ENCODE results near the gene IFI44L. TPM values are rescaled to one million over a fixed set of nuclear protein-coding genes. Genes with fewer than 3 reads are reported as not detected.

Gene IFI44L
- total RNA-seq, 1 experiment from 2014 or later, result 0.10 TPM

DNA sequence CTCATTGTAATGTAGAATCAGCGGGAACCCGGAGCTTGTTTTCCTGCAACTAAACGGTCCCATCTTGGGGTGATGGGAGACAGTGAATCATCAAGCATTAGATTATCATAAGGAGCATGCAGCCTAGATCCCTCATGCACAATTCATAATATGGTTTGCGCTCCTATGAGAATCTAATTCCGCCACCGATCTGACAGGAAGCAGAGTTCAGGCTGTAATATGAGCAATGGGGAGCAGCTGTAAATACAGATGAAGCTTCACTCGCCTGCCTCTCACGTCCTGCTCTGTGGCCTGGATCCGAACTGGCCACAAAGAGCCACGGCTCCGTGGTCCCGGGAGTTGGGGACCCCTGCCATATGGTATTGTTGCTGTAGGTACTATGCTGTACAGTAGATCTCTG lies 31.0 kb downstream of the IFI44L start:
- no peak for ATAC-seq

DNA sequence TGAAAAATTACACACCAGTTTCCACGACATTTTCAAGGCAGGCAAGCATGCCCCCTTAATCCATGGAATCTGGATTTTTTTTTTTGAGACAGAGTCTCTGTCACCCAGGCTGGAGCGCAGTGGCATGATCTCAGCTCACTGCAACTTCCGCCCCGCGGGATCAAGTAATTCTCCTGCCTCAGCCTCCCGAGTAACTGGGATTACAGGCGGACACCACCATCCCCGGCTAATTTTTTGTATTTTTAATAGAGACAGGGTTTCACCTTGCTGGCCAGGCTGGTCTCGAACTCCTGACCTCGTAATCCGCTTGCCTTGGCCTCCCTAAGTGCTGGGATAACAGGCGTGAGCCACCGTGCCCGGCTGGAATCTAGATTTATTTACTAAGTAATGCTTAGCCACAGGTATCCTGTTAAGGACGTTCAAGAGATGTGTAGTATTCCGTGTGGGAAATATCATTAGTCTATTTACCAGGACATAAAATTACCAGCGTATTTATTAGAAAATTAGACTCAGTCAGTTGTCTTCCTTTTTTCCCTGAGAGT lies 31.8 kb downstream of the IFI44L start:
- BruUV-seq (replicated peaks), result no TSS peak
- Histone ChIP-seq H3K4me1 (ENCODE audit: control insufficient read depth in 1 of 2, insufficient read depth in 2 of 2, low read length in 2 of 2) (no peaks in the 10 kb centered on the region), H3K36me3 (ENCODE audit: control insufficient read depth in 1 of 2, insufficient read depth in 2 of 2, low read length in 2 of 2) (no peaks in the 10 kb centered on the region), H3K9ac (ENCODE audit: low read length) (no peak overlapping the region), H3K27me3 (ENCODE audit: insufficient read depth, low read length) (no peaks in the 10 kb centered on the region), H3K4me3 (replicated peaks in 1 of 2; ENCODE audit: low read depth in 1 of 2, low read length in 2 of 2) (no peak overlapping the region), H4K20me1 (ENCODE audit: insufficient read depth) (no peaks in the 10 kb centered on the region), H3K79me2 (ENCODE audit: insufficient read depth, low read length) (no peaks in the 10 kb centered on the region), H3K4me2 (ENCODE audit: low read length) (no peak overlapping the region), H2AFZ (ENCODE audit: low read depth, low read length, poor library complexity, severe bottlenecking) (no peak overlapping the region), H3K9me2 (ENCODE audit: insufficient read depth) (no peaks in the 10 kb centered on the region), H3K27ac (ENCODE audit: low read depth, low read length) (no peak overlapping the region), H3K9me3 (ENCODE audit: control insufficient read depth in 1 of 2, insufficient read depth in 1 of 2, low read depth in 1 of 2, low read length in 2 of 2) (no peaks in the 10 kb centered on the region)
- CTCF ChIA-PET, result no interaction called here
- RAD21 ChIA-PET (ENCODE audit: low non-redundant PET in 1 of 2, low total read pairs in 2 of 2, uncharacterized antibody in 2 of 2, unreplicated experiment in 2 of 2), result no interaction called here
- DNase-seq (ENCODE audit: low read depth, low spot score) (no peak), ATAC-seq (no peak)
- POLR2A ChIA-PET, result no interaction called here
- intact Hi-C loops (cut with micrococcal nuclease), result no loop called here
- TF ChIP-seq ZFX (IDR thresholded peaks at IDR 0.05), result no peak
- no peak for TF ChIP-seq SIN3A (IDR thresholded peaks at IDR 0.05; ENCODE audit: low read depth)
- no peak for TF ChIP-seq FOSL1 (IDR thresholded peaks at IDR 0.05; ENCODE audit: low read depth)
- TF ChIP-seq SRF (IDR thresholded peaks at IDR 0.05; ENCODE audit: low read depth), result no peak
- TF ChIP-seq YY1 (IDR thresholded peaks at IDR 0.05; ENCODE audit: extremely low read depth, insufficient replicate concordance, low read depth, low read length), result no peak
- no peak for TF ChIP-seq CBX3 (IDR thresholded peaks at IDR 0.05; ENCODE audit: low read depth)
- TF ChIP-seq ELF1 (IDR thresholded peaks at IDR 0.05; ENCODE audit: borderline replicate concordance, low read depth), result no peak
- TF ChIP-seq EZH2 (IDR thresholded peaks at IDR 0.05), result no peak
- no peak for TF ChIP-seq SP1 (IDR thresholded peaks at IDR 0.05; ENCODE audit: low read depth)
- TF ChIP-seq ZNF274 (IDR thresholded peaks at IDR 0.05; ENCODE audit: low read depth, low read length), result no peak
- TF ChIP-seq JUND (IDR thresholded peaks at IDR 0.05), result no peak
- TF ChIP-seq TCF7L2 (IDR thresholded peaks at IDR 0.05; ENCODE audit: borderline replicate concordance, extremely low read depth, insufficient read depth, insufficient read length), result no peak
- TF ChIP-seq, protein P1, sequence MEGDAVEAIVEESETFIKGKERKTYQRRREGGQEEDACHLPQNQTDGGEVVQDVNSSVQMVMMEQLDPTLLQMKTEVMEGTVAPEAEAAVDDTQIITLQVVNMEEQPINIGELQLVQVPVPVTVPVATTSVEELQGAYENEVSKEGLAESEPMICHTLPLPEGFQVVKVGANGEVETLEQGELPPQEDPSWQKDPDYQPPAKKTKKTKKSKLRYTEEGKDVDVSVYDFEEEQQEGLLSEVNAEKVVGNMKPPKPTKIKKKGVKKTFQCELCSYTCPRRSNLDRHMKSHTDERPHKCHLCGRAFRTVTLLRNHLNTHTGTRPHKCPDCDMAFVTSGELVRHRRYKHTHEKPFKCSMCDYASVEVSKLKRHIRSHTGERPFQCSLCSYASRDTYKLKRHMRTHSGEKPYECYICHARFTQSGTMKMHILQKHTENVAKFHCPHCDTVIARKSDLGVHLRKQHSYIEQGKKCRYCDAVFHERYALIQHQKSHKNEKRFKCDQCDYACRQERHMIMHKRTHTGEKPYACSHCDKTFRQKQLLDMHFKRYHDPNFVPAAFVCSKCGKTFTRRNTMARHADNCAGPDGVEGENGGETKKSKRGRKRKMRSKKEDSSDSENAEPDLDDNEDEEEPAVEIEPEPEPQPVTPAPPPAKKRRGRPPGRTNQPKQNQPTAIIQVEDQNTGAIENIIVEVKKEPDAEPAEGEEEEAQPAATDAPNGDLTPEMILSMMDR (IDR thresholded peaks at IDR 0.05 in 2 of 3, conservative IDR thresholded peaks at IDR 0.05 in 1 of 3; ENCODE audit: borderline replicate concordance in 1 of 3, insufficient read depth in 1 of 3, low read depth in 2 of 3, low read length in 2 of 3), result no peak

More for the DNA sequence above, 31.0 kb downstream of the IFI44L start:
- no peak overlapping the region for H3K4me3 ChIP-seq (replicated peaks in 1 of 2; ENCODE audit: low read depth in 1 of 2, low read length in 2 of 2)
- ChIA-PET POLR2A (no interaction called here), CTCF (no interaction called here), RAD21 (ENCODE audit: low non-redundant PET in 1 of 2, low total read pairs in 2 of 2, uncharacterized antibody in 2 of 2, unreplicated experiment in 2 of 2) (no interaction called here)
- no peaks in the 10 kb centered on the region for H3K4me1 ChIP-seq (ENCODE audit: control insufficient read depth in 1 of 2, insufficient read depth in 2 of 2, low read length in 2 of 2)
- TF ChIP-seq CEBPB (IDR thresholded peaks at IDR 0.05; ENCODE audit: low read depth), result no peak
- TF ChIP-seq, protein P2, sequence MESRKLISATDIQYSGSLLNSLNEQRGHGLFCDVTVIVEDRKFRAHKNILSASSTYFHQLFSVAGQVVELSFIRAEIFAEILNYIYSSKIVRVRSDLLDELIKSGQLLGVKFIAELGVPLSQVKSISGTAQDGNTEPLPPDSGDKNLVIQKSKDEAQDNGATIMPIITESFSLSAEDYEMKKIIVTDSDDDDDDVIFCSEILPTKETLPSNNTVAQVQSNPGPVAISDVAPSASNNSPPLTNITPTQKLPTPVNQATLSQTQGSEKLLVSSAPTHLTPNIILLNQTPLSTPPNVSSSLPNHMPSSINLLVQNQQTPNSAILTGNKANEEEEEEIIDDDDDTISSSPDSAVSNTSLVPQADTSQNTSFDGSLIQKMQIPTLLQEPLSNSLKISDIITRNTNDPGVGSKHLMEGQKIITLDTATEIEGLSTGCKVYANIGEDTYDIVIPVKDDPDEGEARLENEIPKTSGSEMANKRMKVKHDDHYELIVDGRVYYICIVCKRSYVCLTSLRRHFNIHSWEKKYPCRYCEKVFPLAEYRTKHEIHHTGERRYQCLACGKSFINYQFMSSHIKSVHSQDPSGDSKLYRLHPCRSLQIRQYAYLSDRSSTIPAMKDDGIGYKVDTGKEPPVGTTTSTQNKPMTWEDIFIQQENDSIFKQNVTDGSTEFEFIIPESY (IDR thresholded peaks at IDR 0.05; ENCODE audit: extremely low read depth, insufficient replicate concordance, low read length), result no peak
- TF ChIP-seq FOSL1 (IDR thresholded peaks at IDR 0.05; ENCODE audit: low read depth), result no peak
- TF ChIP-seq, protein P3, sequence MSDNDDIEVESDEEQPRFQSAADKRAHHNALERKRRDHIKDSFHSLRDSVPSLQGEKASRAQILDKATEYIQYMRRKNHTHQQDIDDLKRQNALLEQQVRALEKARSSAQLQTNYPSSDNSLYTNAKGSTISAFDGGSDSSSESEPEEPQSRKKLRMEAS (IDR thresholded peaks at IDR 0.05), result no peak
- no peak for TF ChIP-seq EGR1 (IDR thresholded peaks at IDR 0.05; ENCODE audit: low read depth)
- H3K27me3 ChIP-seq (ENCODE audit: insufficient read depth, low read length), result no peaks in the 10 kb centered on the region
- H3K79me2 ChIP-seq (ENCODE audit: insufficient read depth, low read length), result no peaks in the 10 kb centered on the region
- H3K27ac ChIP-seq (ENCODE audit: low read depth, low read length), result no peak overlapping the region
- no peak overlapping the region for H3K9ac ChIP-seq (ENCODE audit: low read length)
- H4K20me1 ChIP-seq (ENCODE audit: insufficient read depth), result no peaks in the 10 kb centered on the region
- H3K4me2 ChIP-seq (ENCODE audit: low read length), result no peak overlapping the region
- DNase-seq (ENCODE audit: low read depth, low spot score), result no peak
- H3K36me3 ChIP-seq (ENCODE audit: control insufficient read depth in 1 of 2, insufficient read depth in 2 of 2, low read length in 2 of 2), result no peaks in the 10 kb centered on the region
- no peak overlapping the region for H2AFZ ChIP-seq (ENCODE audit: low read depth, low read length, poor library complexity, severe bottlenecking)
- no peaks in the 10 kb centered on the region for H3K9me2 ChIP-seq (ENCODE audit: insufficient read depth)
- intact Hi-C loops (cut with micrococcal nuclease), result no loop called here
- H3K9me3 ChIP-seq (ENCODE audit: control insufficient read depth in 1 of 2, insufficient read depth in 1 of 2, low read depth in 1 of 2, low read length in 2 of 2), result no peaks in the 10 kb centered on the region
- BruUV-seq (replicated peaks), result no TSS peak

All from HCT116 (cell line).